Measurements from ENCODE around the gene SCP2.
A peak's percentile ranks its signal among the peaks of the same experiment; 100 is the strongest.
"Not testable (repeated sequence)": the region's sequence is repeated elsewhere in the genome, so short reads cannot be mapped to it uniquely, and the experiment has no call there.

SCP2 gene

DNA sequence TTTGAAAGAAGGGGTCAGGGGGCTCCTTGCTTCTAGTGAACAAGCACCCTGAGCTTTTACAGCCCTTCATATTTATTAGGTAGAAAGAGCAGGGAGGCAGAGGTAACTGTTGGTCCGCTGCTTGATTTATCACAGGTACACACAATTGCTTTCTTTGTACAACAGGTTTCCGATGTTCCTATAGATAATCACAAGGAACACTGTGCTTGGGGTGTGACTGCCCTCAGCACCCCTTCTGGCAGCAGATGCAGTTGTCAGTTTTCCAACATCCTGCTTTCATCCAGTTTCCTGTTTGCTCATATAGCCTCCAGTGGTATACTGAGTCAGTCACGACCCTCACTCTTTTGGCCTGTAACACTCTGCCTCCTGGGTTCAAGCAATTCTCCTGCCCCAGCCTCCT is 40.6 kb downstream of the SCP2 start:
- DNase-seq (ENCODE audit: extremely low read depth in 1 of 2, low read depth in 1 of 2), result no peak

- DNase-seq (ENCODE audit: extremely low read depth in 1 of 2, low read depth in 1 of 2), result not testable (repeated sequence)
These were observed 42.2 kb downstream of the SCP2 start for GRCh38 chr1:52969234-52969633.

DNA sequence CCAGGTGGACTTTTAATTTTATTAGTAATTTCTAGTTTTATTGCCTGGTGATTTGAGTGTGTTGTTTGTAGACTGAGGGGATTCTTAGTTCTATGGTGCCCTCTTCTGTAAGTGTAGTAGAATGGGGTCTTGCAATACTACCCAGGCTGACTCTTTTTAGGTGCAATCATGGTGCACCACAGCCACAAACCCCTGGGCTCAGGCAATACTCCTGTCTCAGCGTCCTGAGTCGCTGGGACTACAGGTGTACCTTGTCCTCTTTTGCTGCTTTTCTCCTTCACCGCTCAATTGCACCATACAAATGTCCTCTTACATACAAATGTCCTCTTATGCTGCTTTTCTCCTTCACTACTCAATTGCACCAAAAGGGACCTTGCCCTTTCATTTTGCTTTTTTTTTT is 43.1 kb downstream of the SCP2 start:
- no peak for DNase-seq (ENCODE audit: extremely low read depth in 1 of 2, low read depth in 1 of 2)

- DNase-seq (ENCODE audit: extremely low read depth in 1 of 2, low read depth in 1 of 2), result no peak
These were observed 46.8 kb downstream of the SCP2 start for GRCh38 chr1:52973841-52974240.

DNA sequence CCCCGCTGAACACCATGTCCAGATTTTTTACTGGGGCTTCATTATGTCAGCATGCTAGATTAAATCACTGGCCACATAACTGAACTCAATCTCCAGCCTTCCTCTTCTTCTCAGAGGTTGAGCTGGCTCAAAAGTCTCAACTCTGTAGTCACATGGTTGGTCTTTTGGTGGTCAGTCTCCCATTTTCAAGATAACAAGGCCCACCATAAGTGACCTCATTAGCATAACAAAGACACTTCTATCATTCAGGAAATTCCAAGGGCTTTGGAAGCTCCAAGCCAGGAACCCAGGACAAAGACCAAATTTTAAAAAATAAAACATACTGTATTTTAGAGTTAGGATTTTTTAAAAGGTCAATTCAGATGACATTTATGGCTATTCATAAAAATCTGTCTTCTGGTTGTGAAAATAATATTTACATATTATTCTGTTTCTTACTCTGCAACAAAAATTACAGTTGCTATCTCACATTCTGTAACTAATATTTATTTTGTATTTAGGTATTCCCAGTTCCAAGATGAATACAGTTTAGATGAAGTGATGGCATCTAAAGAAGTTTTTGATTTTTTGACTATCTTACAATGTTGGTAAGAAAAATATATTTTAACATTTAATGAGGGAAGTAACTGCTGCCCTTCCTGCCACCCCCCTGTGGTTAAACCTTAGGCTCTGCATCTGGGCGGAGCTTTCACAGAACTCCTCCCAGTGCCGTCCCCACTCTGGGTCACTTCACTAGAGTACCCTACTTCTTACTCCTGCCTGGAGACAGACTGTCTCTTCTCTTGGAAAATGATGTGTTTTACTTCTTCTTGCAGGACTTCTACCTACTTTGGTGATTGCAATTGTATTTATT is 49.3 kb downstream of the SCP2 start:
- no peak for DNase-seq (ENCODE audit: extremely low read depth in 1 of 2, low read depth in 1 of 2)

GRCh38 chr1:52978045-52978444 is 51.0 kb downstream of the SCP2 start:
- no peak for DNase-seq (ENCODE audit: extremely low read depth in 1 of 2, low read depth in 1 of 2)

DNA sequence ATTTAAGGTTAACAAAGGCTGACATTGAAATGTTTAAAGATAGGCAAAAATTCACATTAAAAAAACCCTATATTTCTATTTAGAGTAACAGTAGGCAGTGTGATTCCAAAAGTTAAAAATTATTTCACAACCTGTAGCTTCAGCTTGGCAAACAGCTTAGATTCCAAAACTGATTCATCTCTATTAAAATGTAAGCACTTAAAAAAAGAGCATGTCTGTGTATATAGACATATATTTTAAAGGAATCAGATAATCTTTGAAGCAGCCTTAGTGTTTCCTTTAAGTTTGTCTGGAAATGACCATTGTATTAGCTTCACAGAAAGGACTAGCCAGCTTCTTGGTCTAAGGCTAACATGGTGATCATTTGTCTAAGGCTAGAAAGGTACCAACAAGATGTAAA is 65.7 kb downstream of the SCP2 start:
- DNase-seq (ENCODE audit: extremely low read depth in 1 of 2, low read depth in 1 of 2), result not testable (repeated sequence)

DNA sequence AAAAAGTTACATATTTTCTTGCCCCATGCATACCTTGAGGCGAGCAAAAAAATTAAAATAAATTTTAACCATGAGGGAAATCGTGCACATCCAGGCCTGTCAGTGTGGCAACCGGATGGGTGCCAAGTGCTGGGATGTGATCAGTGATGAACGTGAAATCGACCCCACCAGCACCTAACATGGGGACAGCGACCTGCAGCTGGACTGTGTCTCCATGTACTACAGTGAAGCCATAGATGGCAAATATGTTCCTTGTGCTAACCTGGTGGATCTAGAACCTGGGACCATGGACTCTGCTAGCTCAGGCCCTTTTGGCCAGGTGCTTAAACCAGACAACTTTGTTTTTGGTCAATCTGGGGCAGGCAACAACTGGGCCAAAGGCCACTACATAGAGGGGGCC is 67.6 kb downstream of the SCP2 start:
- no peak for DNase-seq (ENCODE audit: extremely low read depth in 1 of 2, low read depth in 1 of 2)

DNA sequence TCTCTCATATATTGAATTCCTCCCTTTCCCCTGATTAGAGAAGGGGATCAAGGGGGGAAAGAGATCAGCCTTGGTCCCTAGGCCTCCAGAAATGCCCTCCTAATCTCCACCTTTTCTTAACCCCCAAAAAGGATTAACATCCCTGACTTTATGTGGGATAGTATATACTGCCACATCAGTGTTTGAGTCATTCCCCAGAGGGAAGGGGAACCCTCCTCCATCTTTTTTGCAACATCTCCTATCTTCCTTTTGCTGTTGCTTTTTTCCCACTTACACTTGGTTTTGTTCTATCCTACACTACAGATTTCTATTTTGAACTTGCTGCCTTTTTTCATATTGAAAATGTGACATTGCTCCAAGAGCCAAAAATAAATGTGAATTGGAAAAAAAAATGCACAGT is 69.6 kb downstream of the SCP2 start:
- no peak for DNase-seq (ENCODE audit: extremely low read depth in 1 of 2, low read depth in 1 of 2)

- no peak for DNase-seq (ENCODE audit: extremely low read depth in 1 of 2, low read depth in 1 of 2)
These were observed 74.1 kb downstream of the SCP2 start for GRCh38 chr1:53001128-53001527.

- DNase-seq (ENCODE audit: extremely low read depth in 1 of 2, low read depth in 1 of 2), result not testable (repeated sequence)
These were observed 79.5 kb downstream of the SCP2 start for GRCh38 chr1:53006612-53007011.

DNA sequence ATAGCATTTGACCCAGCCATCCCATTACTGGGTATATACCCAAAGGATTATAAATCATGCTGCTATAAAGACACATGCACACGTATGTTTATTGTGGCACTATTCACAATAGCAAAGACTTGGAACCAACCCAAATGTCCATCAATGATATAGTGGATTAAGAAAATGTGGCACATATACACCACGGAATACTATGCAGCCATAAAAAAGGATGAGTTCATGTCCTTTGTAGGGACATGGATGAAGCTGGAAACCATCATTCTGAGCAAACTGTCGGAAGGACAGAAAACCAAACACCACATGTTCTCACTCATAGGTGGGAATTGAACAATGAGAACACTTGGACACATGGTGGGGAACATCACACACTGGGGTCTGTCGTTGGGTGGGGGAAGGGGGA is 83.2 kb downstream of the SCP2 start:
- DNase-seq (ENCODE audit: extremely low read depth in 1 of 2, low read depth in 1 of 2), result not testable (repeated sequence)

GRCh38 chr1:53011175-53011574 is 84.1 kb downstream of the SCP2 start:
- no peak for DNase-seq (ENCODE audit: extremely low read depth in 1 of 2, low read depth in 1 of 2)

GRCh38 chr1:53014791-53015507 is 87.9 kb downstream of the SCP2 start:
- peak; percentile 33 to 62 for DNase-seq (ENCODE audit: extremely low read depth in 1 of 2, low read depth in 1 of 2)

DNA sequence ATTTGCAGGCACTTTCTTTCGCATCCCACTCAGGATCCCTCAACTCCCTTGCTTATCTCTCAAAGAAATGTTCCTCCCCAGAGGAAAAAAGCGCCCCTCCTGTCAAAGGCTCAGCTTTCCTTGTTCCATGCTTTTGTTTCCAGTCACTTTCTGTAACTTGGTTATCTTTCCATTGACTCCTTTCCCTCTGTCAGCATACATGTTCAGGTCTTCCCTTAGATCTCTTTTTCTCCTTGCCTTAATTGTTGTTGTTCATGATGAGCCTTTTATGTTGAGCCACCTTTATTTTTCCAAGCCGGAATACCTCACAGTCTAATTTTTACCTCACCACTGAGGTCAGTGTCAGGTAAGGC is 88.4 kb downstream of the SCP2 start:
- DNase-seq (ENCODE audit: extremely low read depth in 1 of 2, low read depth in 1 of 2), result no peak

- no peak for DNase-seq (ENCODE audit: extremely low read depth in 1 of 2, low read depth in 1 of 2)
These were observed 89.6 kb downstream of the SCP2 start for GRCh38 chr1:53016705-53017104.

DNA sequence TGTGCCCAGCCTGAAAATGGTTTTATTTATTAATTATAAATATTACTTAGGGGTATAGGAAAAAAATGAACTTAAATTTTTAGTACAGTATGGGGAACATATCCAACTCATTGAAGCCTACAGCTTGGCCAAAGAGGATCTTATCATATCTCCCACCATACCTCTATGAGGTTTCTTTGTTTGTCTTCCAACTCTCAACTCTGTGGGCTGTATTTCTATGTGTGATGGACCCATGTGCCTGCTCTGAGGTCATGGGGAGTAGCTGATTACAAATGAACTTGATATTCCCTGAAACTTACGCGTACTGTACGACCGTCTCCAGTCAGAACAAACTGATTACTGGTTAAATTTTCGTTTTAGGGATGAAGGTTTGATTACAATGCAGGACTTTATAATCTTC is 93.5 kb downstream of the SCP2 start:
- DNase-seq (ENCODE audit: extremely low read depth in 1 of 2, low read depth in 1 of 2), result no peak

GRCh38 chr1:53022179-53022578 is 95.1 kb downstream of the SCP2 start:
- no peak for DNase-seq (ENCODE audit: extremely low read depth in 1 of 2, low read depth in 1 of 2)

- no peak for DNase-seq (ENCODE audit: extremely low read depth in 1 of 2, low read depth in 1 of 2)
These were observed 96.5 kb downstream of the SCP2 start for GRCh38 chr1:53023546-53023945.

- no peak for DNase-seq (ENCODE audit: extremely low read depth in 1 of 2, low read depth in 1 of 2)
These were observed 97.0 kb downstream of the SCP2 start for GRCh38 chr1:53024117-53024516.

- no peak for DNase-seq (ENCODE audit: extremely low read depth in 1 of 2, low read depth in 1 of 2)
These were observed 98.1 kb downstream of the SCP2 start for GRCh38 chr1:53025034-53025768.

GRCh38 chr1:53025769-53026112 is 98.7 kb downstream of the SCP2 start:
- no peak for DNase-seq (ENCODE audit: extremely low read depth in 1 of 2, low read depth in 1 of 2)

Data from stimulated activated CD8-positive, alpha-beta memory T cell treated with anti-CD3 and anti-CD28 coated beads, Interleukin-7, amount 100 ng/mL, for 48 hours (primary cell).